Breast epithelium (tissue), 4 donors: ENCODE data around the gene UGT1A4. TPM values are rescaled to one million over a fixed set of nuclear protein-coding genes. Genes with fewer than 3 reads are reported as not detected.

Source experiments
- DNase-seq, 2 donors: peaks; one replicate each; pipeline ENCODE4 v3.0.0-alpha.2; 2019; ENCODE audit warnings: low spot score in 2 of 2
- H3K27ac ChIP-seq, 2 donors: fragments of 200-600 bp; sonication (generic) in 1 of 2; one replicate each; pipeline ENCODE4 v1.5.1; 2016 to 2019; ENCODE audit warnings: mild to moderate bottlenecking in 1 of 2
- H3K27me3 ChIP-seq, 2 donors: fragments of 200-600 bp; sonication (generic) in 1 of 2; one replicate each; pipeline versions ENCODE4 v1.5.1 to v1.6.0; 2017 to 2019; ENCODE audit warnings: control low read depth in 1 of 2, mild to moderate bottlenecking in 1 of 2
- H3K36me3 ChIP-seq: fragments of 200-600 bp; one replicate; pipeline ENCODE4 v1.5.1; 2019
- H3K4me1 ChIP-seq, 2 donors: fragments of 200-600 bp; sonication (generic); one replicate each; pipeline ENCODE4 v1.5.1; 2016 to 2019; ENCODE audit warnings: control low read depth in 1 of 2
- H3K4me3 ChIP-seq, 3 donors: fragments of 200-600 bp; sonication (generic); 1 replicate in 2 of 3; 2 replicates in 1 of 3; pipeline ENCODE4 v1.5.1; 2016 to 2019; ENCODE audit warnings: mild to moderate bottlenecking in 3 of 3, moderate library complexity in 2 of 3
- H3K9me3 ChIP-seq, 2 donors: fragments of 200-600 bp; sonication (generic) in 1 of 2; one replicate each; pipeline ENCODE4 v1.5.1; 2016 to 2019; ENCODE audit warnings: control low read depth in 1 of 2
- CTCF ChIP-seq, 3 donors: fragments of 450-650 bp; IDR thresholded peaks; one replicate each; pipeline ENCODE4 v1.5.1; 2016 to 2017; ENCODE audit warnings: antibody characterized with exemption in 3 of 3, mild to moderate bottlenecking in 3 of 3, moderate library complexity in 3 of 3
- POLR2A ChIP-seq: fragments of 450-650 bp; IDR thresholded peaks from one replicate; pipeline ENCODE4 v1.6.1; 2016; ENCODE audit warnings: antibody characterized with exemption, mild to moderate bottlenecking, moderate library complexity
- POLR2AphosphoS5 ChIP-seq, 3 donors: sonication (generic); formaldehyde crosslinking; IDR thresholded peaks; one replicate each; pipeline ENCODE4 v1.6.1; 2017; ENCODE audit warnings: antibody characterized with exemption in 3 of 3
- intact Hi-C: fragments of 100-400 bp; cut with DNase I; formaldehyde crosslinking; loops from one replicate; pipeline ENCODE4 v1.15.1; 2023; ENCODE audit warnings: low total_unique reads
- total RNA-seq, 3 donors: library from RNA; depleted of rRNA; stranded (reverse); fragments of >200 nt; gene quantifications; one replicate each; pipeline ENCODE4 v1.1.0, GENCODE V29; 2016

UGT1A4 gene
- total RNA-seq, 3 donors from 2014 or later = not detected

- no peak for DNase-seq
- intact Hi-C loops = no loop called here
- Histone ChIP-seq H3K4me3 (no peak overlapping the region), H3K27ac (no peak overlapping the region), H3K27me3 (no peaks in the 10 kb centered on the region), H3K36me3 (no peaks in the 10 kb centered on the region), H3K4me1 (no peaks in the 10 kb centered on the region), H3K9me3 (no peaks in the 10 kb centered on the region)
- no peak for TF ChIP-seq CTCF (IDR thresholded peaks at IDR 0.05)
- TF ChIP-seq POLR2AphosphoS5 (IDR thresholded peaks at IDR 0.05) = no peak
- TF ChIP-seq POLR2A = no peak
Measured at GRCh38 chr2:233791151-233791882, 72.8 kb downstream of the UGT1A4 start.

DNA sequence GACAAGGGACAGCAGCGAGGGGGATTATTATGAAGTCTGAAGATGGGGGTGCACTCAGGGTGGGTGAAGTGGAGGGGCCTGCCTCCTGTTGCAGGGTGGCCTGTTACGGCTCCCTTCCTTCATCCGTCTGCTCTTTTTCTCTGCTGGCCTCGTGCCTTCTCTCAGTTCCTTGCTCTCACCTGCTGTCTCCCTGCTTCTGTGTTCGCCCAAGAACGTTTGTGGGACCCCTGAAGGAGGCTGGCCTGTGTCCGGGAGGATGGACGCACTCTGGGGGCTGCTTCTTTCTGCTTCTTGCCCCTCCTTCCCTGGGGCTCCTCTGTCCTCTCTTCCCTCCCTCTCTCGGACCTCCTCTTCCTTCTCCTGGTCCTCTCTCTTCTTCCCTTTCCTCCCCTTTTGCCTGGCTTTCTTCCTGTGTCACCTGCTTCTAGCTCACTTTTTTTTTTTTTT is 73.4 kb downstream of the UGT1A4 start:
- no peaks in the 10 kb centered on the region for H3K36me3 ChIP-seq
- intact Hi-C loops = no loop called here
- no peak overlapping the region for H3K4me3 ChIP-seq
- H3K9me3 ChIP-seq = no peaks in the 10 kb centered on the region
- H3K27me3 ChIP-seq = no peaks in the 10 kb centered on the region
- H3K27ac ChIP-seq = no peak overlapping the region
- no peak for DNase-seq
- TF ChIP-seq CTCF (IDR thresholded peaks at IDR 0.05) = no peak
- no peaks in the 10 kb centered on the region for H3K4me1 ChIP-seq

- Histone ChIP-seq H3K27ac (no peak overlapping the region), H3K4me3 (no peak overlapping the region), H3K4me1 (no peaks in the 10 kb centered on the region), H3K27me3 (no peaks in the 10 kb centered on the region), H3K9me3 (no peaks in the 10 kb centered on the region), H3K36me3 (no peaks in the 10 kb centered on the region)
- intact Hi-C loops = no loop called here
- TF ChIP-seq CTCF (IDR thresholded peaks at IDR 0.05) (no peak), POLR2A (no peak), POLR2AphosphoS5 (IDR thresholded peaks at IDR 0.05) (no peak)
- no peak for DNase-seq
Measured at GRCh38 chr2:233792720-233793119, 74.2 kb downstream of the UGT1A4 start.

DNA sequence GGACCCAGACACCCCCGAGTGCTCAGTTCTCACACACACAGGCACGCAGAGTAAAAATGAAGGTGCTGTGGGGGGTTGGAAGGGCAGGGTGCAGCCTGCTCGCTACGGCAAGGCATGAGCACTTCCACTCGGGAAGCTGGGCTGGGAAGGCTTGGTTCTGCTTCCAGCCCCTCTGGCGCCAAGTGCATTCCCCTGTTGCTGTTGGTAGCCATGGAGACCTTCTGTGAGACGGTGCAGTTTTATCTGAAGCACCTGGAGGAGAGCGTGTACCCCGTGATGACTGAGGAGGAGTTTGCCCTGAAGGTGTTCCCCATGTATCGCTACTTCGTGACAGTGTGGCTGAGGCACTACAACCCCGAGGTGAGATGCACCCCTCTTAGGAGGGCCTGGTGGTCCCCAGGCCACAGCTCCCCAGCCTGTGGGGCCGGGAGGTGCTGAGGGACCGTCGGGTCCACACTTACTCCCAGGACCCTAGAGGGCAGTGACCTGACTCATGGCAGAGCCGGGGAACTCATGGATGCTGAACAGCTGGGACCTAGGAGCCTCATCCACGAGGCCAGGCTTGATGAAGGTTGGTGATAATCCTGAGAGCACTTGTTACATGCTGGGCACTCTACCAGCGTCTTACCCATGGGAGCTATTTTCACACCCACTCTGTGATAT is 75.1 kb downstream of the UGT1A4 start:
- no peaks in the 10 kb centered on the region for H3K36me3 ChIP-seq
- H3K9me3 ChIP-seq = no peaks in the 10 kb centered on the region
- intact Hi-C loops = no loop called here
- TF ChIP-seq POLR2A (no peak), CTCF (IDR thresholded peaks at IDR 0.05) (no peak), POLR2AphosphoS5 (IDR thresholded peaks at IDR 0.05) (no peak)
- DNase-seq = no peak
- H3K27ac ChIP-seq = no peak overlapping the region
- H3K4me3 ChIP-seq = no peak overlapping the region
- no peaks in the 10 kb centered on the region for H3K27me3 ChIP-seq
- no peaks in the 10 kb centered on the region for H3K4me1 ChIP-seq

- TF ChIP-seq POLR2AphosphoS5 (IDR thresholded peaks at IDR 0.05) (no peak), POLR2A (no peak), CTCF (IDR thresholded peaks at IDR 0.05) (no peak)
- Histone ChIP-seq H3K36me3 (no peaks in the 10 kb centered on the region), H3K4me1 (no peaks in the 10 kb centered on the region), H3K9me3 (no peaks in the 10 kb centered on the region), H3K4me3 (no peak overlapping the region), H3K27ac (no peak overlapping the region), H3K27me3 (no peaks in the 10 kb centered on the region)
- DNase-seq = no peak
- intact Hi-C loops = no loop called here
Measured at GRCh38 chr2:233794128-233794658, 75.7 kb downstream of the UGT1A4 start.
